HepG2 (cell line): ENCODE measurements around the gene USF1. TPM values are rescaled to one million over a fixed set of nuclear protein-coding genes. Genes with fewer than 3 reads are reported as not detected.

Experiments used
- ARID4A ChIP-seq: sonication (generic); formaldehyde crosslinking; IDR thresholded peaks from 2 replicates; pipeline ENCODE4 v1.5.0; 2020; ENCODE audit warnings: mild to moderate bottlenecking, missing genetic modification reagents, borderline replicate concordance
- ATF7 ChIP-seq, 2 experiments: fragments of 450-650 bp in 1 of 2; sonication (generic) in 1 of 2; formaldehyde crosslinking in 1 of 2; IDR thresholded peaks; 2 replicates each; pipeline versions ENCODE4 v1.4.0 to v1.6.1; 2016 to 2020; ENCODE audit warnings: antibody characterized with exemption in 1 of 2, mild to moderate bottlenecking in 1 of 2, missing genetic modification reagents in 1 of 2
- BRD4 ChIP-seq: sonication (generic); formaldehyde crosslinking; IDR thresholded peaks from 2 replicates; pipeline ENCODE4 v1.4.0; 2020; ENCODE audit warnings: missing genetic modification reagents
- CENPX ChIP-seq: sonication (generic); formaldehyde crosslinking; IDR thresholded peaks from 2 replicates; pipeline ENCODE4 v1.9.0; 2021; ENCODE audit warnings: mild to moderate bottlenecking, missing genetic modification reagents, moderate library complexity
- CREB1 ChIP-seq, 2 experiments: fragments of 450-650 bp in 1 of 2; IDR thresholded peaks; 2 replicates each; pipeline ENCODE4 v1.6.1; 2016 to 2017; ENCODE audit warnings: control low read depth in 1 of 2, mild to moderate bottlenecking in 1 of 2, missing compliant biosample characterization in 1 of 2, missing genetic modification characterization in 1 of 2
- DNMT3B ChIP-seq: conservative IDR thresholded peaks from 2 replicates; pipeline ENCODE4 v1.6.1; 2016; ENCODE audit warnings: missing biosample characterization, control low read depth
- GLMP ChIP-seq: sonication (generic); formaldehyde crosslinking; IDR thresholded peaks from 2 replicates; pipeline ENCODE4 v1.9.0; 2021; ENCODE audit warnings: missing genetic modification reagents, mild to moderate bottlenecking, borderline replicate concordance
- GTF3A ChIP-seq: sonication (generic); formaldehyde crosslinking; conservative IDR thresholded peaks from 2 replicates; pipeline ENCODE4 v1.4.0; 2020; ENCODE audit warnings: mild to moderate bottlenecking, missing genetic modification reagents
- IRX3 ChIP-seq: sonication (generic); formaldehyde crosslinking; IDR thresholded peaks from 2 replicates; pipeline ENCODE4 v1.8.1; 2023; ENCODE audit warnings: mild to moderate bottlenecking, low read depth, missing genetic modification reagents, borderline replicate concordance
- MYPOP ChIP-seq: sonication (generic); formaldehyde crosslinking; IDR thresholded peaks from 2 replicates; pipeline ENCODE4 v1.8.1; 2023; ENCODE audit warnings: mild to moderate bottlenecking, moderate library complexity, missing genetic modification reagents
- MZF1 ChIP-seq: sonication (generic); formaldehyde crosslinking; IDR thresholded peaks from 2 replicates; pipeline ENCODE4 v1.8.1; 2023; ENCODE audit warnings: mild to moderate bottlenecking, missing genetic modification reagents, borderline replicate concordance
- ZNF292 ChIP-seq: sonication (generic); formaldehyde crosslinking; IDR thresholded peaks from 2 replicates; pipeline ENCODE4 v1.8.1; 2022; ENCODE audit warnings: mild to moderate bottlenecking, low read depth, missing genetic modification reagents, borderline replicate concordance
- ZNF329 ChIP-seq: sonication (generic); formaldehyde crosslinking; IDR thresholded peaks from 2 replicates; pipeline ENCODE4 v1.9.0; 2021; ENCODE audit warnings: low read depth, mild to moderate bottlenecking, missing genetic modification reagents
- ZNF414 ChIP-seq: sonication (generic); formaldehyde crosslinking; IDR thresholded peaks from 2 replicates; pipeline ENCODE4 v1.5.0; 2020; ENCODE audit warnings: missing genetic modification reagents
- ZNF552 ChIP-seq: sonication (generic); formaldehyde crosslinking; IDR thresholded peaks from 2 replicates; pipeline ENCODE4 v1.9.0; 2022; ENCODE audit warnings: missing genetic modification reagents, mild to moderate bottlenecking, borderline replicate concordance
- ZZZ3 ChIP-seq: sonication (generic); formaldehyde crosslinking; IDR thresholded peaks from 2 replicates; pipeline ENCODE4 v1.4.0; 2020; ENCODE audit warnings: missing genetic modification reagents, mild to moderate bottlenecking, borderline replicate concordance
- polyA plus RNA-seq, 8 experiments: library from polyadenylated mRNA; depleted of rRNA in 3 of 8; stranded (reverse) in 7 of 8; unstranded in 1 of 8; fragments of >200 nt; fragmentation: Illumina TruSeq in 4 of 8; extraction: Trizol in 4 of 8; gene quantifications; 2 replicates each; pipeline versions ENCODE4 v1.2.1 to v1.2.3, GENCODE V29; 2011 to 2016; ENCODE audit warnings: low read depth in 4 of 8, missing spikeins in 1 of 8, mixed read lengths in 1 of 8; ENCODE audit not compliant: insufficient read depth in 1 of 8
- total RNA-seq, 5 experiments: library from RNA; depleted of rRNA; stranded (reverse); fragments of >200 nt; fragmentation: Illumina TruSeq; extraction: Trizol; gene quantifications; 2 replicates each; pipeline ENCODE4 v1.2.3, GENCODE V29; 2016; ENCODE audit warnings: low read depth in 1 of 5
- TF ChIP-seq, protein P1 (sequence below): sonication (generic); formaldehyde crosslinking; IDR thresholded peaks from 2 replicates; pipeline ENCODE4 v1.8.1; 2022; ENCODE audit warnings: low read depth, mild to moderate bottlenecking, missing genetic modification reagents

USF1 gene
- total and polyA plus RNA-seq, 2 of the 13 experiments (the other 11 are each of a cell fraction or from before 2014, with no cell fraction given) = 26.9 to 39.4 TPM

DNA sequence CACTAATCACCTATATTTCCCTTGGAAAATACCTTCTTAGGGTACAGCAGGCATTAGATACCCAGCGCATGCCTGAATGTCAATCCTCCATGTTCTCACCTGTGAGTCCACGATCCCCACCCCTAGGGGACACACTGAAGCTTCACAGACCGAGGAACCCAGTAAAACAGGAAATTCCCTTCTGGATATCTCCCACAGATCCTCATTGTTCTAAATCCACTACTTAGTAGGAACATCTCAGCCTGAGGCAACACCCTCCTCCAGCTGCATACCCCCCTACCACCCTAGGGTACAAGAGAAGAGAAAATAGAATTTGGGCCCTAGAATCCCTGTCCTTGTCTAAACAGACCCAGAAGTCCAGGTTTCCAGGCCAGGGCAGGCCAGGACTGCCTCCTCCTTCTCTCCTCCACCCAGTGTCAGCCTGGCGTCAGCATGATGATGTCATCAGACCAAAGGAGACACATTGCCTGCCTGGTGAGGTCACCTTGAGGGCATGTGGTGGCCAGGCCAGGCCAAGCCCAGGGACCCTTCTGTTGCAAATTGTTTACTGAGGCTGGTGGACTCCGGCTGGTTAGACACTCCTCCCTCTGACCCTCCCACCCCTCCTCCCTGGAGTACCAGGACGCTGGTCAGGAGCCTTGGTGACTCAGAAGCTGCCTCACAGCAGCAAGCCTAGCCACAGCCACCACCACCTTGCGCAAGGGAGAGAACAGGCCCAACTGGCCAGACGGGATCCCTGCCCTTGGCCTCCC is 37.4 kb upstream of the USF1 start (continued):
- TF ChIP-seq ATF7 (IDR thresholded peaks at IDR 0.05) = peak; percentile 96
- TF ChIP-seq ATF7 (CRISPR knock-in tag; IDR thresholded peaks at IDR 0.05) = 0 out of 2 replicates have a peak, but pooled peaks have one; percentile 46
- no peak for TF ChIP-seq MYPOP (CRISPR knock-in tag)
- TF ChIP-seq, protein P1, sequence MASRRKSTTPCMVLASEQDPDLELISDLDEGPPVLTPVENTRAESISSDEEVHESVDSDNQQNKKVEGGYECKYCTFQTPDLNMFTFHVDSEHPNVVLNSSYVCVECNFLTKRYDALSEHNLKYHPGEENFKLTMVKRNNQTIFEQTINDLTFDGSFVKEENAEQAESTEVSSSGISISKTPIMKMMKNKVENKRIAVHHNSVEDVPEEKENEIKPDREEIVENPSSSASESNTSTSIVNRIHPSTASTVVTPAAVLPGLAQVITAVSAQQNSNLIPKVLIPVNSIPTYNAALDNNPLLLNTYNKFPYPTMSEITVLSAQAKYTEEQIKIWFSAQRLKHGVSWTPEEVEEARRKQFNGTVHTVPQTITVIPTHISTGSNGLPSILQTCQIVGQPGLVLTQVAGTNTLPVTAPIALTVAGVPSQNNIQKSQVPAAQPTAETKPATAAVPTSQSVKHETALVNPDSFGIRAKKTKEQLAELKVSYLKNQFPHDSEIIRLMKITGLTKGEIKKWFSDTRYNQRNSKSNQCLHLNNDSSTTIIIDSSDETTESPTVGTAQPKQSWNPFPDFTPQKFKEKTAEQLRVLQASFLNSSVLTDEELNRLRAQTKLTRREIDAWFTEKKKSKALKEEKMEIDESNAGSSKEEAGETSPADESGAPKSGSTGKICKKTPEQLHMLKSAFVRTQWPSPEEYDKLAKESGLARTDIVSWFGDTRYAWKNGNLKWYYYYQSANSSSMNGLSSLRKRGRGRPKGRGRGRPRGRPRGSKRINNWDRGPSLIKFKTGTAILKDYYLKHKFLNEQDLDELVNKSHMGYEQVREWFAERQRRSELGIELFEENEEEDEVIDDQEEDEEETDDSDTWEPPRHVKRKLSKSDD = peak; percentile 73; the same call in 1 of the 2 replicates
- TF ChIP-seq MZF1 = no peak
- no peak for TF ChIP-seq GLMP
- no peak for TF ChIP-seq IRX3
- TF ChIP-seq CENPX = no peak
- TF ChIP-seq ARID4A = 0 out of 2 replicates have a peak, but pooled peaks have one; percentile 6
- no peak for TF ChIP-seq ZNF329 (CRISPR knock-in tag)
- no peak for TF ChIP-seq GTF3A (CRISPR knock-in tag)
- no peak for TF ChIP-seq ZNF552
- TF ChIP-seq BRD4 = no peak
- TF ChIP-seq ZNF414 (CRISPR knock-in tag) = no peak
- 0 out of 2 replicates have a peak, but pooled peaks have one; percentile 44 for TF ChIP-seq DNMT3B (CRISPR knock-in tag)
- TF ChIP-seq ZNF292 (CRISPR knock-in tag) = no peak
- TF ChIP-seq ZZZ3 (CRISPR knock-in tag) = no peak
- peak; percentile 90 for TF ChIP-seq CREB1 (IDR thresholded peaks at IDR 0.05)
- peak; percentile 88 for TF ChIP-seq CREB1 (CRISPR knock-in tag; IDR thresholded peaks at IDR 0.05)
